ENCODE results near the gene TGIF2.

DNA sequence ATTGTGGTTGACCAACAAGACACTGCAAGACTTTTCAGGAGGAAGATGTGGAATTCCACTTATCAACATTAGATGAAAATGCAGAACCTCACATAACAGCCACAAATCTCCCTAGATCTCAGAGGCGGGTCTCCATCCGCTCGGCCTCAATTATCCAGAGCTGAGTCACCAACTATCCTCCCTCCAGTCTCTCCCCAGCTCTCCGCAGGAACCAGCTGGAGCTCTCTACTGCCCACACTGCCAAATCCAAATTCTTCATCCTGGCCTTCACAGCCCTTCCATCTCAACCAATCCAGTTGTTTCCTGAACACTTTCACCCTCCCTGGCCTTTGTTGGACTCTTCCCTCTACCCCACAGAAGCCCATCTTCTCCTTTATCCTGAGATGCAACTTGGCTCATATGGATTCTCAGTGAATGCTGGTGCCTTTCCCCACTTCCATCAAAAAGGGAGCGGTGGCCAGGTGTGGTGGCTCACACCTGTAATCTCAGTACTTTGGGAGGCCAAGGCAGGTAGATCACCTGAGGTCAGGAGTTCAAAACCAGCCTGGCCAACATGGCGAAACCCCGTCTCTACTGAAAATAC, 3.5 kb upstream of the TGIF2 start:
- TF ChIP-seq ZNF274 (IDR thresholded peaks at IDR 0.05; ENCODE audit: low read depth, low read length) (no peak), YY1 (IDR thresholded peaks at IDR 0.05; ENCODE audit: insufficient read depth, insufficient read length) (no peak)

Data from NT2/D1 (cell line).